Measurements from ENCODE around the gene SMAD7.

The SMAD7 gene

GRCh38 chr18:48986851-48987761, 36.3 kb upstream of the SMAD7 start:
- no peak for DNase-seq

- DNase-seq = no peak
Observed at GRCh38 chr18:48985161-48985560, 34.4 kb upstream of the SMAD7 start.

- no peak for DNase-seq
Observed at GRCh38 chr18:48983793-48984437, 33.1 kb upstream of the SMAD7 start.

GRCh38 chr18:48982266-48982665, 31.5 kb upstream of the SMAD7 start:
- DNase-seq = no peak

GRCh38 chr18:48979944-48980890, 29.5 kb upstream of the SMAD7 start:
- no peak for DNase-seq

- DNase-seq = no peak
Observed at GRCh38 chr18:48977914-48978313, 27.1 kb upstream of the SMAD7 start.

- peak; percentile 63 for DNase-seq
Observed at GRCh38 chr18:48975817-48976649, 25.3 kb upstream of the SMAD7 start.

- no peak for DNase-seq
Observed at GRCh38 chr18:48975120-48975816, 24.5 kb upstream of the SMAD7 start.

- no peak for DNase-seq
Observed at GRCh38 chr18:48974304-48975119, 23.7 kb upstream of the SMAD7 start.

- DNase-seq = no peak
Observed at GRCh38 chr18:48973731-48974130, 23.0 kb upstream of the SMAD7 start.

GRCh38 chr18:48968412-48969215, 17.8 kb upstream of the SMAD7 start:
- DNase-seq = no peak

- DNase-seq = no peak
Observed at GRCh38 chr18:48967545-48967944, 16.8 kb upstream of the SMAD7 start.

- no peak for DNase-seq
Observed at GRCh38 chr18:48966523-48966922, 15.8 kb upstream of the SMAD7 start.

- DNase-seq = no peak
Observed at GRCh38 chr18:48963586-48964470, 13.1 kb upstream of the SMAD7 start.

GRCh38 chr18:48962994-48963561, 12.3 kb upstream of the SMAD7 start:
- DNase-seq = no peak

- DNase-seq = no peak
Observed at GRCh38 chr18:48962252-48962993, 11.7 kb upstream of the SMAD7 start.

GRCh38 chr18:48961547-48961946, 10.8 kb upstream of the SMAD7 start:
- DNase-seq = no peak

All from NCI-H526 treated with DMSO at 0.1 percent for 48 hours (cell line).